ENCODE data around the gene LRCH1. TPM values are rescaled to one million over a fixed set of nuclear protein-coding genes. Genes with fewer than 3 reads are reported as not detected.

LRCH1 gene
- total and polyA plus RNA-seq, 5 donors from 2014 or later, result 2.6 to 23.5 (median 3.4) TPM

DNA sequence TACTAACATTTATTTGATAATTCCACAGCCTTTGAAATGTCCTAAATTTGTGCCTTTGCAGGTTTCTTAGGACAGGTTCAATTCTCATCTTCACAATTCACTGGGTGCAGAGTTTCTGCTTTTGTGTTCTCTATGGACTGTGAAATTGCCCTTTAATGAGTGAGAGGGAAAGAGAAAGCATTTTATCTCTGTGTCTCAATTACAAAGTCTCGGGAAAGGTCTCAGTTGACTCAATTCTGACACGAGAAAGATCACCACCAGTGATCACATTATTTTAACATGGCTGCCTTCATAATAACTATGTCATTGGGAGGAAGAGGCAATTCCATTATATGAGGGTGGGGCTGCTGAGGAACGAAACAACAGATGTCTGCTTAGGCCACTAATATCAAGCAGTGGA lies 26.2 kb upstream of the LRCH1 start:
- Histone ChIP-seq H3K36me3 (ENCODE audit: control insufficient read depth, insufficient read depth, low read length) (no peaks in the 10 kb centered on the region), H3K27ac (ENCODE audit: insufficient read depth, low read length, poor library complexity, severe bottlenecking) (no peak overlapping the region), H3K9me3 (ENCODE audit: control insufficient read depth in 2 of 2, low read length in 2 of 2) (no peaks in the 10 kb centered on the region), H3K27me3 (ENCODE audit: control insufficient read depth, insufficient read depth, low read length) (peaks cover 12% of the 10 kb centered on the region), H3K4me1 (ENCODE audit: control insufficient read depth, insufficient read depth, low read length, poor library complexity, severe bottlenecking) (no peaks in the 10 kb centered on the region), H3K4me3 (ENCODE audit: low read depth, low read length) (no peak overlapping the region)
- Mint-ChIP-seq H3K4me3 (no peak overlapping the region), H3K36me3 (no peaks in the 10 kb centered on the region), H3K9me3 (no peaks in the 10 kb centered on the region), H3K27ac (no peak overlapping the region), H3K27me3 (peaks cover 37% of the 10 kb centered on the region), H3K4me1 (peaks cover 0 to 4% (median 0%) of the 10 kb centered on the region in 4 donors)
- DNase-seq (no peak), ATAC-seq (ENCODE audit: low read depth in 2 of 2) (no peak)

DNA sequence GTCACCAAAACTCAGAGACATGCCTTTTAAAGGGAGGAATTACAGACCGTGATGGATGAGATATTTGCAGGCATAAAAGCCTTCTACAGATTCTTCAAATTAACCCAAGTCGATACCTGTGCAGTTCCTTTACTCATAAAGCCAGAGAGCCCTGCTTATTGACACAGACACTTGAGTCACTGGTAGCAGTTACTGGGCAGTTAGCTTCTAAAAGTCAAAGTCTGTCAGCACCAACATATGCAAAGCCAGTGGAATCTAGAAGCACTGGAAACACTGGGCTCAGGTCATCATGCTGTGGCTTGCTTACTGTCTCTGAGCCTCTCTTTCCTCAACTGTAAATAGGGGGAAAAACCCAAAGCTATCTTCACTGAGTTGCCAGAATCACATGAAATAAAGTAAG lies 25.7 kb upstream of the LRCH1 start:
- Mint-ChIP-seq H3K4me3 (no peak overlapping the region), H3K4me1 (peaks cover 0 to 4% (median 0%) of the 10 kb centered on the region in 4 donors)
- no peaks in the 10 kb centered on the region for H3K4me1 ChIP-seq (ENCODE audit: control insufficient read depth, insufficient read depth, low read length, poor library complexity, severe bottlenecking)

DNA sequence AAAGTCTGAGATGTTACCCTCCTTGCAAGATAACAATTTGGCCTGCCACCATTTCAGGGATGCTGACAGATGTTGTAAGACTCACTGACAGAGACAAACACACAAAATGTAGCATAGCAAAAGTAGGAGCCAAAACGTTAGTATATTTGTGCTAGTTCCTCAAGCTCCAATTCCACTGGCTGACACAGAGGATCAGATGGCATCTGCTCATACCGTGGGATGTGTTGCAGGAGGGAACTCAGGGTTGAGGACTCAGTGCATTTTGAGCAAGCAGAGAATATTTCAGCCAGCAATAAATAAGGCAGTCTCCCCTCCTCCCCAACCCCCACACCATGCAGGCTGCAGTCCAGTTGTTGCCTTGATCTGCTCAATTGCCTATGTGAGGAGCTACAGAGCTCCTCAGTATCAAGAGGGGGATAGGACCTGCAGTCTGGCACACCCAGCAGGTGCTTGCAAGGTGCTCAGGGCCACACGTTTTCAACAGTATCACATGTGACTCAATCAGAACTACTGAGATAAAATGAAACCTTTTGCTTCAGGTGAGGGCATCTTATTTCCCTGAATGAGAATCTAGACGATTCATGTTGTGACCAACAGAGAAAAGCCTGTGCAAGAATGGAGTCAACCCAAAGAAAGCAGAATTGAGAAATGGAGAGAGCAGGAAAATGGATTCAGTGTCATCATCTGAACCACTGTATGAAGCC lies 23.6 kb upstream of the LRCH1 start:
- Mint-ChIP-seq H3K27ac (peak overlapping the region in 1 of 3 donors; percentile 28), H3K27me3 (peaks cover 27% of the 10 kb centered on the region), H3K36me3 (no peaks in the 10 kb centered on the region), H3K4me1 (peaks cover 0 to 4% (median 0%) of the 10 kb centered on the region in 4 donors), H3K9me3 (no peaks in the 10 kb centered on the region), H3K4me3 (no peak overlapping the region)
- no peak overlapping the region for H3K4me3 ChIP-seq (ENCODE audit: low read depth, low read length)
- no peaks in the 10 kb centered on the region for H3K36me3 ChIP-seq (ENCODE audit: control insufficient read depth, insufficient read depth, low read length)
- no peaks in the 10 kb centered on the region for H3K9me3 ChIP-seq (ENCODE audit: control insufficient read depth in 2 of 2, low read length in 2 of 2)
- peaks cover 10% of the 10 kb centered on the region for H3K27me3 ChIP-seq (ENCODE audit: control insufficient read depth, insufficient read depth, low read length)
- H3K4me1 ChIP-seq (ENCODE audit: control insufficient read depth, insufficient read depth, low read length, poor library complexity, severe bottlenecking), result no peaks in the 10 kb centered on the region
- H3K27ac ChIP-seq (ENCODE audit: insufficient read depth, low read length, poor library complexity, severe bottlenecking), result no peak overlapping the region
- no peak for ATAC-seq (ENCODE audit: low read depth in 2 of 2)
- peak in 1 of 3 donors; percentile 26 for DNase-seq

More for the DNA sequence above, 25.7 kb upstream of the LRCH1 start:
- H3K27ac ChIP-seq (ENCODE audit: insufficient read depth, low read length, poor library complexity, severe bottlenecking), result no peak overlapping the region
- peaks cover 37% of the 10 kb centered on the region for H3K27me3 Mint-ChIP-seq
- H3K36me3 ChIP-seq (ENCODE audit: control insufficient read depth, insufficient read depth, low read length), result no peaks in the 10 kb centered on the region
- H3K4me3 ChIP-seq (ENCODE audit: low read depth, low read length), result no peak overlapping the region
- H3K9me3 ChIP-seq (ENCODE audit: control insufficient read depth in 2 of 2, low read length in 2 of 2), result no peaks in the 10 kb centered on the region
- H3K9me3 Mint-ChIP-seq, result no peaks in the 10 kb centered on the region
- H3K27ac Mint-ChIP-seq, result no peak overlapping the region
- H3K36me3 Mint-ChIP-seq, result no peaks in the 10 kb centered on the region
- DNase-seq (no peak), ATAC-seq (ENCODE audit: low read depth in 2 of 2) (no peak)
- H3K27me3 ChIP-seq (ENCODE audit: control insufficient read depth, insufficient read depth, low read length), result peaks cover 12% of the 10 kb centered on the region

DNA sequence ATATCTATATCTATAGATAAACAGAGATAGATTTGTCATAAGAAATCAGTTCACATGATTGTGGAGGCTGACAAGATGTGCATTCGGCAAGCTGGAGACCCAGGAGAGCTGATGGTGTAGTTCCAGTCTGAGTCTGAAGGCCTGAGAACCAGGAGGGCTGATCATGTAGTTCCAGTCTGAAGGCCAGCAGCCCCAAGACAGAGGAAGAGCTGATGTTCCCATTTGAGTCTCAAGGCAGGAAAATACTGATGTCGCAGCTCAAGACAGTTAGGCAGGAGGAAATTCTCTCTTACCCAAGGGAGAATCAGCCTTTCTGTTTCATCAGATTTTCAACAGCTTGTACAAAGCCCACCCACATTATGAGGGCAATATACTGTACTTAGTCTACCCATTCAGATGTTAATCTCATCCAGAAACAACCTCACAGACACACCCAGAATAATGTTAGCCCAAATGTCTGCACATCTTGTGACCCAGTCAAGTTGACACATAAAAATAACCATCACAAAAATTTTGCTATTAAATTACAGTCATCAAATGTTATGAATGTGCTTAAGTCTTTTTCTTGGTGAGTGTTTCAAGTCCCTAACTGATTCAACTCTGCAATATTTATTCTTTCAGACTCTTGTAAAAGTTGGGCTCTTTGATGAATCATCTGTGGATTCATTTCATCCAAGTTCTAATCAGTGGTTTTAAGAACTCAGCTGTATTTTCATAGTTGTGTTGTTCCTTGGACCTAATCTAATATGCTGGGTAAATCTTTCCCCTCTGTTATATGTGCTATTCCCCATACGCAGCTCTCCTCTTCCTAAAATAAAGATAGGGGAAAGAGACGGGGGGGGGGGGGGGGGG lies 22.7 kb upstream of the LRCH1 start:
- H3K36me3 ChIP-seq (ENCODE audit: control insufficient read depth, insufficient read depth, low read length), result no peaks in the 10 kb centered on the region
- Mint-ChIP-seq H3K4me1 (peaks cover 0 to 4% (median 0%) of the 10 kb centered on the region in 4 donors), H3K4me3 (no peak overlapping the region), H3K36me3 (no peaks in the 10 kb centered on the region), H3K27ac (peak overlapping the region in 1 of 3 donors; percentile 66), H3K27me3 (peaks cover 27% of the 10 kb centered on the region), H3K9me3 (no peaks in the 10 kb centered on the region)
- H3K4me3 ChIP-seq (ENCODE audit: low read depth, low read length), result no peak overlapping the region
- H3K27me3 ChIP-seq (ENCODE audit: control insufficient read depth, insufficient read depth, low read length), result peaks cover 7% of the 10 kb centered on the region
- H3K27ac ChIP-seq (ENCODE audit: insufficient read depth, low read length, poor library complexity, severe bottlenecking), result no peak overlapping the region
- ATAC-seq (ENCODE audit: low read depth in 2 of 2) (no peak), DNase-seq (peak in 1 of 3 donors; percentile 10)
- no peaks in the 10 kb centered on the region for H3K9me3 ChIP-seq (ENCODE audit: control insufficient read depth in 2 of 2, low read length in 2 of 2)
- no peaks in the 10 kb centered on the region for H3K4me1 ChIP-seq (ENCODE audit: control insufficient read depth, insufficient read depth, low read length, poor library complexity, severe bottlenecking)

DNA sequence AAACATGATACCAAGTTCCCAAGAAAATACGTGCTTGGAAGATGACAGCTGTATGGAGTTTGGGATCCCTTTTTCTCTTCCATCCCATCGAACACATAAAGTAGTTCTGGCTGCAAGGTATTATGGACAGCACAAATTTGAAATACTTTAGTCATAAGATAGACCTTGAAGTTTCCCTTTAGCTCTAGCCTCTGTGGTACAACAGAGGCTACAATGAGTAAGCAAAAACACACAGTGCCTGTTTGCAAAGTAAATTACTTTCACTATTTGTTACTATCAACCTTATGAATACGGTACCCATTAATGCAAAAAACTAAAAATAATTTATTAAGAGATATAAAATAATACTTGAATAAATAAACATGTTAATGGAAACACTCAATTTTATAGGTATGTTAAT lies 21.0 kb upstream of the LRCH1 start:
- ATAC-seq (ENCODE audit: low read depth in 2 of 2) (no peak), DNase-seq (no peak)
- peaks cover 0 to 4% (median 0%) of the 10 kb centered on the region in 4 donors for H3K4me1 Mint-ChIP-seq
- peaks cover 22% of the 10 kb centered on the region for H3K27me3 Mint-ChIP-seq
- Histone ChIP-seq H3K4me1 (ENCODE audit: control insufficient read depth, insufficient read depth, low read length, poor library complexity, severe bottlenecking) (no peaks in the 10 kb centered on the region), H3K36me3 (ENCODE audit: control insufficient read depth, insufficient read depth, low read length) (no peaks in the 10 kb centered on the region), H3K4me3 (ENCODE audit: low read depth, low read length) (no peak overlapping the region), H3K27me3 (ENCODE audit: control insufficient read depth, insufficient read depth, low read length) (peaks cover 3% of the 10 kb centered on the region), H3K9me3 (ENCODE audit: control insufficient read depth in 2 of 2, low read length in 2 of 2) (no peaks in the 10 kb centered on the region), H3K27ac (ENCODE audit: insufficient read depth, low read length, poor library complexity, severe bottlenecking) (no peak overlapping the region)
- no peak overlapping the region for H3K4me3 Mint-ChIP-seq
- H3K9me3 Mint-ChIP-seq, result no peaks in the 10 kb centered on the region
- H3K27ac Mint-ChIP-seq, result no peak overlapping the region
- H3K36me3 Mint-ChIP-seq, result no peaks in the 10 kb centered on the region

DNA sequence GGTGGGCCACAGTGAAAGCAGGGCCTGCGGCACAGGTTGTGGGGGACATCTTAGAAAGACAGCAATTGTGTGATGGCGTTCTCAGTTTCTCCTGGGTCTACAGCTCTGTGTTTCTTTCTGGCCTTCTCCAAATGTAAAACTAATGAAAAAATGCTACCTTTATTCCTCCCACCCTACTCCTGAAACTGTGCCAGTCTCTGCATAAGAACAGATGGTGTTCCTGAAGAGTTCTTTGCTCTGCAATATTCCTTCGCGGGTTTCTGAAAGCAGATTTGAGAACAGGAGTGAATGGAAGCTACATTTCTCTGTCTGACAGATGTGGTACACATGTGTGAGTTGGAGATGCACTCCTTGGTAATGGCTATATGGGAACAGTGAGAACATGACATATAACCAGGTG lies 18.0 kb upstream of the LRCH1 start:
- H3K27me3 Mint-ChIP-seq, result peaks cover 11% of the 10 kb centered on the region
- H3K4me1 Mint-ChIP-seq, result peaks cover 0 to 4% (median 0%) of the 10 kb centered on the region in 4 donors
- no peaks in the 10 kb centered on the region for H3K27me3 ChIP-seq (ENCODE audit: control insufficient read depth, insufficient read depth, low read length)
- no peaks in the 10 kb centered on the region for H3K36me3 Mint-ChIP-seq
- DNase-seq (no peak), ATAC-seq (ENCODE audit: low read depth in 2 of 2) (no peak)
- H3K4me3 Mint-ChIP-seq, result no peak overlapping the region
- no peaks in the 10 kb centered on the region for H3K9me3 ChIP-seq (ENCODE audit: control insufficient read depth in 2 of 2, low read length in 2 of 2)
- H3K4me3 ChIP-seq (ENCODE audit: low read depth, low read length), result no peak overlapping the region
- H3K36me3 ChIP-seq (ENCODE audit: control insufficient read depth, insufficient read depth, low read length), result no peaks in the 10 kb centered on the region
- no peak overlapping the region for H3K27ac Mint-ChIP-seq
- H3K9me3 Mint-ChIP-seq, result peaks cover 0 to 1% (median 0%) of the 10 kb centered on the region in 7 donors
- no peaks in the 10 kb centered on the region for H3K4me1 ChIP-seq (ENCODE audit: control insufficient read depth, insufficient read depth, low read length, poor library complexity, severe bottlenecking)
- no peak overlapping the region for H3K27ac ChIP-seq (ENCODE audit: insufficient read depth, low read length, poor library complexity, severe bottlenecking)

DNA sequence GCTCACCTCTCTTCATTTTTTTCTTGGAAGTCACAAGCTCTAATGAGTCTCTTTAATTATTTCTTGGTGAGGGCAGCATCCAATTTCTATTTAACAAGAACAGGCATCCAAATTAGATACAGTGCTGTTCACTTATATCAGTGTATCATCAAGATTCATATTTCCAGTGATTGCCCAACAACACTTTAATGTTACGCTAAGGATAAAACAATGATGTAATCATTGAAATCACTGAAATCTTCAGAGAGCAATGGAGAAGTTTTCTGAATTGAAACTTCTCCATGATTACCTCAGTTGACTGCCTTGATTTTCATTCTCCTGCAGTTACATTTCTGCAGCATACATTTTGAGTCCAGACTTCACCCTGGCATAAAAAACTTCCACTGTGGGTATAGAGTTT lies 17.1 kb upstream of the LRCH1 start:
- Mint-ChIP-seq H3K27ac (no peak overlapping the region), H3K36me3 (no peaks in the 10 kb centered on the region), H3K4me3 (no peak overlapping the region), H3K27me3 (peaks cover 15% of the 10 kb centered on the region), H3K4me1 (peaks cover 0 to 4% (median 1%) of the 10 kb centered on the region in 4 donors), H3K9me3 (peaks cover 0 to 1% (median 0%) of the 10 kb centered on the region in 7 donors)
- no peak for DNase-seq
- H3K27ac ChIP-seq (ENCODE audit: insufficient read depth, low read length, poor library complexity, severe bottlenecking), result no peak overlapping the region
- ATAC-seq (ENCODE audit: low read depth in 2 of 2), result no peak
- no peak overlapping the region for H3K4me3 ChIP-seq (ENCODE audit: low read depth, low read length)
- no peaks in the 10 kb centered on the region for H3K27me3 ChIP-seq (ENCODE audit: control insufficient read depth, insufficient read depth, low read length)
- no peaks in the 10 kb centered on the region for H3K36me3 ChIP-seq (ENCODE audit: control insufficient read depth, insufficient read depth, low read length)
- no peaks in the 10 kb centered on the region for H3K9me3 ChIP-seq (ENCODE audit: control insufficient read depth in 2 of 2, low read length in 2 of 2)
- no peaks in the 10 kb centered on the region for H3K4me1 ChIP-seq (ENCODE audit: control insufficient read depth, insufficient read depth, low read length, poor library complexity, severe bottlenecking)

Data from CD4-positive, CD25-positive, alpha-beta regulatory T cell (primary cell).